B cell (primary cell): ENCODE measurements around the gene SUPV3L1. TPM values are rescaled to one million over a fixed set of nuclear protein-coding genes. Genes with fewer than 3 reads are reported as not detected.

Experiments used
- ATAC-seq: fragments of 200-7000 bp; cut with Tn5 transposase; one replicate; pipeline ENCODE4 v1.10.0; 2021; ENCODE audit warnings: low read depth, mild to moderate bottlenecking, moderate number of reproducible peaks, moderate library complexity
- CTCF ChIA-PET: fragments of 350-600 bp; sonication (Branson Sonifier 250); formaldehyde crosslinking; loops from one replicate; lab custom pipeline; 2021; ENCODE audit warnings: antibody characterized with exemption, inconsistent platforms; lab: Charles Lee
- POLR2A ChIA-PET: fragments of 350-600 bp; sonication (Branson Sonifier 250); formaldehyde crosslinking; loops from one replicate; lab custom pipeline; 2021; ENCODE audit warnings: antibody characterized with exemption; lab: Charles Lee
- DNase-seq: peaks from one replicate; pipeline ENCODE4 v3.0.0; 2013
- H2AFZ ChIP-seq: 2 replicates; pipeline ENCODE4 v1.6.1; 2012; ENCODE audit warnings: mild to moderate bottlenecking, low read depth, low read length; ENCODE audit not compliant: insufficient read depth, poor library complexity, severe bottlenecking
- H3K27ac ChIP-seq, 2 donors: 1 replicate in 1 of 2; 2 replicates in 1 of 2; pipeline ENCODE4 v1.5.1; 2012 to 2013; ENCODE audit warnings: low read length in 2 of 2, mild to moderate bottlenecking in 2 of 2, moderate library complexity in 1 of 2
- H3K27me3 ChIP-seq, 4 experiments: fragments of 200-600 bp in 1 of 4; sonication (generic) in 1 of 4; replicated peaks in 1 of 4; 1 replicate in 2 of 4; 2 replicates in 2 of 4; pipeline versions ENCODE4 v1.6.1 to v1.7.0; 2013 to 2016; ENCODE audit warnings: low read length in 3 of 4, mild to moderate bottlenecking in 2 of 4, mixed read lengths in 1 of 4, moderate library complexity in 1 of 4; ENCODE audit not compliant: insufficient read depth in 4 of 4, control insufficient read depth in 3 of 4; ENCODE audit errors: control extremely low read depth in 1 of 4
- H3K36me3 ChIP-seq, 2 experiments: replicated peaks in 1 of 2; 1 replicate in 1 of 2; 2 replicates in 1 of 2; pipeline versions ENCODE4 v1.6.1 to v1.7.1; 2013; ENCODE audit warnings: low read length in 1 of 2; ENCODE audit not compliant: insufficient read depth in 2 of 2, control insufficient read depth in 1 of 2; ENCODE audit errors: control extremely low read depth in 1 of 2, extremely low read depth in 1 of 2
- H3K4me1 ChIP-seq, 2 donors: fragments of 200-600 bp in 1 of 2; sonication (generic) in 1 of 2; 1 replicate in 1 of 2; 2 replicates in 1 of 2; pipeline versions ENCODE4 v1.5.1 to v1.6.1; 2013 to 2017; ENCODE audit warnings: low read length in 2 of 2; ENCODE audit not compliant: control insufficient read depth in 2 of 2, insufficient read depth in 2 of 2
- H3K4me2 ChIP-seq: replicated peaks from 2 replicates; pipeline ENCODE3; 2012; ENCODE audit warnings: mild to moderate bottlenecking, low read depth, low read length; ENCODE audit not compliant: poor library complexity, severe bottlenecking
- H3K4me3 ChIP-seq, 5 experiments: fragments of 200-600 bp in 1 of 5; sonication (generic) in 1 of 5; 1 replicate in 3 of 5; 2 replicates in 2 of 5; pipeline versions ENCODE4 v1.5.1 to v1.7.0; 2011 to 2016; ENCODE audit warnings: low read length in 4 of 5, mild to moderate bottlenecking in 4 of 5, low read depth in 2 of 5, control low read depth in 1 of 5, moderate library complexity in 1 of 5; ENCODE audit not compliant: insufficient read depth in 1 of 5; ENCODE audit errors: control extremely low read depth in 1 of 5, extremely low read depth in 1 of 5
- H3K79me2 ChIP-seq: fragments of 200-600 bp; sonication (generic); one replicate; pipeline ENCODE4 v1.6.0; 2016; ENCODE audit warnings: low read length; ENCODE audit not compliant: control insufficient read depth, insufficient read depth
- H3K9ac ChIP-seq: fragments of 200-600 bp; sonication (generic); 2 replicates; pipeline ENCODE4 v1.6.1; 2017; ENCODE audit warnings: mild to moderate bottlenecking, low read length, moderate library complexity
- H3K9me3 ChIP-seq, 3 donors: one replicate each; pipeline versions ENCODE4 v1.6.1 to v1.7.1; 2013; ENCODE audit warnings: low read length in 2 of 3; ENCODE audit not compliant: control insufficient read depth in 2 of 3, insufficient read depth in 1 of 3; ENCODE audit errors: control extremely low read depth in 1 of 3
- H4K20me1 ChIP-seq: 2 replicates; pipeline ENCODE4 v1.6.0; 2012; ENCODE audit warnings: mild to moderate bottlenecking, low read length; ENCODE audit not compliant: insufficient read depth, control insufficient read depth, poor library complexity, severe bottlenecking
- H3K27ac Mint-ChIP-seq: one replicate; pipeline ENCODE4 v1.8.0; 2021; ENCODE audit warnings: mixed read lengths
- H3K27me3 Mint-ChIP-seq: one replicate; pipeline ENCODE4 v1.8.0; 2021; ENCODE audit warnings: mixed read lengths
- H3K4me1 Mint-ChIP-seq: one replicate; pipeline ENCODE4 v1.8.0; 2021; ENCODE audit warnings: mixed read lengths
- H3K4me3 Mint-ChIP-seq: one replicate; pipeline ENCODE4 v1.8.0; 2021; ENCODE audit warnings: mixed read lengths
- H3K9me3 Mint-ChIP-seq: one replicate; pipeline ENCODE4 v1.8.0; 2022; ENCODE audit warnings: mixed read lengths; ENCODE audit not compliant: insufficient read depth
- EZH2 ChIP-seq: IDR thresholded peaks from 2 replicates; pipeline ENCODE4 v1.6.1; 2012; ENCODE audit warnings: borderline replicate concordance, low read depth, mild to moderate bottlenecking, moderate library complexity, low read length; ENCODE audit not compliant: insufficient read depth, poor library complexity, severe bottlenecking
- WGBS: methylation state at CpG from one replicate; pipeline ENCODE4 v1.1.5; 2013; ENCODE audit warnings: missing lambda C conversion rate; ENCODE audit not compliant: insufficient coverage; 5-methylcytosine and 5-hydroxymethylcytosine counted together
- intact Hi-C: fragments of 100-400 bp; cut with micrococcal nuclease; formaldehyde crosslinking; loops from one replicate; pipeline ENCODE4 v1.10.0; 2022
- polyA plus RNA-seq: library from polyadenylated mRNA; depleted of rRNA; stranded (reverse); fragments of >200 nt; gene quantifications from 2 replicates; pipeline ENCODE4 v1.2.3, GENCODE V29; 2012
- total RNA-seq, 2 donors: library from RNA; stranded (reverse); fragments of 120-200 nt in 1 of 2; gene quantifications; 1 replicate in 1 of 2; 2 replicates in 1 of 2; pipeline versions ENCODE4 v1.2.3 to v1.2.4, GENCODE V29; 2013 to 2022
- TF ChIP-seq, protein P1 (sequence below): fragments of 200-600 bp; IDR thresholded peaks from one replicate; pipeline ENCODE4 v1.8.0; 2022; ENCODE audit warnings: antibody characterized with exemption, mild to moderate bottlenecking

SUPV3L1 gene
- total and polyA plus RNA-seq, 2 donors (not counting 1 experiment from before 2014, with no cell fraction given): 33.6 to 37.1 TPM

DNA sequence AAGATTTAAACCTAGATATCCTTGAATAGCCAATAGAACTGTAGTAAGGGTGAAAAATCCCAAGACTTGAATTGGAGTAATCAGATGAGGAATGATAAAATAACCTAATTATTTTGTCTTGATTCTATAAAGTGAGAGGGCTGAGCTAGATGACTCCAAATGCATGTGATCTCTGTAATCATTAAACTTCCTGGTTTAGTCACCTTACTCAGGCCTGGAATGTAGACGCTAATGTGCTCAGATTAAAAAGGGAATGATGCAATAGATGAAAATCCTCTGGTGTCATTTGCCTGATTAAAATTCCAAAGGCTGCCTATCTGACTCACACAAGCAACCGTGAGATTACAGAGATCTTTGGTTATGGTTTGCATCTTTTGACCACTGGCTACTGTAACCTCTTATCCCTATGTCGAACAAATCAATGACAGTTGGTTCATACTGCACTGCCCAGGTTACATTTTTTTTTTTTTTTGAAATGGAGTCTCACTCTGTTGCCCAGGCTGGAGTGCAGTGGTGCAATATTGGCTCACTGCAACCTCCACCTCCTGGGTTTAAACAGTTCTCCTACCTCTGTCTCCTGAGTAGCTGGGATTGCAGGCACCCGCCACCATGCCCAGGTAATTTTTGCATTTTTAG, 37.2 kb downstream of the SUPV3L1 start:
- POLR2A ChIA-PET: no interaction called here

DNA sequence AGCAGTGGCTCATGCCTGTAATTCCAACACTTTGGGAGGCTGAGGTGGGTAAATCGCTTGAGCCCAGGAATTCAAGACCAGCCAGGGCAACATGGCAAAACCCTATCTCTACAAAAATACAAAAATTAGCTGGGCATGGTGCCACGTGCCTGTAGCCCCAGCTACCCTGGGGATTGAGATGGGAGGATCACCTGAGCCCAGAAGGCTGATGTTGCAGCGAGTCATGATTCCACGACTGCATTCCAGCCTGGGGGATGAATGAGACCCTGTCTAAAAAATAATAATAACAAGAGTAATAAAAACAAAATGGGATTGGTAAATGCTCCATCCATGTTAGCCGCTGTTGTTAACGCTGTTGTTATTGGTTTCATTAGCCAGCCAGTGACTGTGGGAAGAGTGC, 38.8 kb downstream of the SUPV3L1 start:
- TF ChIP-seq EZH2: no peak
- TF ChIP-seq, protein P1, sequence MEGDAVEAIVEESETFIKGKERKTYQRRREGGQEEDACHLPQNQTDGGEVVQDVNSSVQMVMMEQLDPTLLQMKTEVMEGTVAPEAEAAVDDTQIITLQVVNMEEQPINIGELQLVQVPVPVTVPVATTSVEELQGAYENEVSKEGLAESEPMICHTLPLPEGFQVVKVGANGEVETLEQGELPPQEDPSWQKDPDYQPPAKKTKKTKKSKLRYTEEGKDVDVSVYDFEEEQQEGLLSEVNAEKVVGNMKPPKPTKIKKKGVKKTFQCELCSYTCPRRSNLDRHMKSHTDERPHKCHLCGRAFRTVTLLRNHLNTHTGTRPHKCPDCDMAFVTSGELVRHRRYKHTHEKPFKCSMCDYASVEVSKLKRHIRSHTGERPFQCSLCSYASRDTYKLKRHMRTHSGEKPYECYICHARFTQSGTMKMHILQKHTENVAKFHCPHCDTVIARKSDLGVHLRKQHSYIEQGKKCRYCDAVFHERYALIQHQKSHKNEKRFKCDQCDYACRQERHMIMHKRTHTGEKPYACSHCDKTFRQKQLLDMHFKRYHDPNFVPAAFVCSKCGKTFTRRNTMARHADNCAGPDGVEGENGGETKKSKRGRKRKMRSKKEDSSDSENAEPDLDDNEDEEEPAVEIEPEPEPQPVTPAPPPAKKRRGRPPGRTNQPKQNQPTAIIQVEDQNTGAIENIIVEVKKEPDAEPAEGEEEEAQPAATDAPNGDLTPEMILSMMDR: no peak
- intact Hi-C loops: no loop called here
- no peaks in the 10 kb centered on the region for H3K9me3 ChIP-seq
- POLR2A ChIA-PET: no interaction called here
- Mint-ChIP-seq H3K27me3 (peaks cover 12% of the 10 kb centered on the region), H3K4me1 (peaks cover 20% of the 10 kb centered on the region), H3K9me3 (no peaks in the 10 kb centered on the region), H3K27ac (no peak overlapping the region), H3K4me3 (no peak overlapping the region)
- H3K4me1 ChIP-seq: peaks cover 13 to 16% of the 10 kb centered on the region in 2 donors
- H3K9ac ChIP-seq: no peak overlapping the region
- peaks cover 0 to 5% (median 0%) of the 10 kb centered on the region in 4 experiments for H3K27me3 ChIP-seq
- no peaks in the 10 kb centered on the region for H3K79me2 ChIP-seq
- no peaks in the 10 kb centered on the region for H3K36me3 ChIP-seq
- no peaks in the 10 kb centered on the region for H4K20me1 ChIP-seq
- ATAC-seq (no peak), DNase-seq (no peak)
- 100% methylated on average over 2 of the region's 6 CpGs for WGBS
- no peak overlapping the region for H3K4me2 ChIP-seq
- no peak overlapping the region for H3K27ac ChIP-seq
- no peak overlapping the region for H2AFZ ChIP-seq
- CTCF ChIA-PET: no interaction called here
- no peak overlapping the region for H3K4me3 ChIP-seq

More for the DNA sequence above, 37.2 kb downstream of the SUPV3L1 start:
- H3K9ac ChIP-seq: no peak overlapping the region
- H3K4me1 ChIP-seq: peaks cover 5 to 7% of the 10 kb centered on the region in 2 donors
- CTCF ChIA-PET: interaction anchor here (1.4 kb wide), 1 partner anchor 10 kb away, joined by 3 read pairs; no protein-coding TSS in a partner anchor
- no peak overlapping the region for H3K27ac Mint-ChIP-seq
- H3K4me3 Mint-ChIP-seq: no peak overlapping the region
- intact Hi-C loops: no loop called here
- no CpG with 5 or more reads among the region's 4 CpGs for WGBS
- H3K27me3 Mint-ChIP-seq: peaks cover 12% of the 10 kb centered on the region
- H2AFZ ChIP-seq: no peak overlapping the region
- H3K4me3 ChIP-seq: no peak overlapping the region
- peaks cover 0 to 5% (median 0%) of the 10 kb centered on the region in 4 experiments for H3K27me3 ChIP-seq
- DNase-seq (no peak), ATAC-seq (no peak)
- H3K4me2 ChIP-seq: no peak overlapping the region
- H3K9me3 ChIP-seq: no peaks in the 10 kb centered on the region
- no peaks in the 10 kb centered on the region for H3K9me3 Mint-ChIP-seq
- no peaks in the 10 kb centered on the region for H3K79me2 ChIP-seq
- no peaks in the 10 kb centered on the region for H3K36me3 ChIP-seq
- TF ChIP-seq EZH2: no peak
- TF ChIP-seq, protein P1: no peak
- no peak overlapping the region for H3K27ac ChIP-seq
- H3K4me1 Mint-ChIP-seq: peaks cover 9% of the 10 kb centered on the region
- no peaks in the 10 kb centered on the region for H4K20me1 ChIP-seq
